GM20000 (cell line): Measurements from ENCODE around the gene FARS2.

ENCODE experiments used
- DNase-seq: peaks from one replicate; pipeline ENCODE4 v3.0.0; 2012; ENCODE audit warnings: low spot score
- TF ChIP-seq, protein P1 (sequence below): IDR thresholded peaks from 2 replicates; pipeline ENCODE4 v1.5.1; 2012; ENCODE audit warnings: mild to moderate bottlenecking, control low read depth; ENCODE audit errors: extremely low read depth, missing control alignments

FARS2 gene

GRCh38 chr6:5388326-5388725 lies 127.0 kb downstream of the FARS2 start:
- TF ChIP-seq, protein P1, sequence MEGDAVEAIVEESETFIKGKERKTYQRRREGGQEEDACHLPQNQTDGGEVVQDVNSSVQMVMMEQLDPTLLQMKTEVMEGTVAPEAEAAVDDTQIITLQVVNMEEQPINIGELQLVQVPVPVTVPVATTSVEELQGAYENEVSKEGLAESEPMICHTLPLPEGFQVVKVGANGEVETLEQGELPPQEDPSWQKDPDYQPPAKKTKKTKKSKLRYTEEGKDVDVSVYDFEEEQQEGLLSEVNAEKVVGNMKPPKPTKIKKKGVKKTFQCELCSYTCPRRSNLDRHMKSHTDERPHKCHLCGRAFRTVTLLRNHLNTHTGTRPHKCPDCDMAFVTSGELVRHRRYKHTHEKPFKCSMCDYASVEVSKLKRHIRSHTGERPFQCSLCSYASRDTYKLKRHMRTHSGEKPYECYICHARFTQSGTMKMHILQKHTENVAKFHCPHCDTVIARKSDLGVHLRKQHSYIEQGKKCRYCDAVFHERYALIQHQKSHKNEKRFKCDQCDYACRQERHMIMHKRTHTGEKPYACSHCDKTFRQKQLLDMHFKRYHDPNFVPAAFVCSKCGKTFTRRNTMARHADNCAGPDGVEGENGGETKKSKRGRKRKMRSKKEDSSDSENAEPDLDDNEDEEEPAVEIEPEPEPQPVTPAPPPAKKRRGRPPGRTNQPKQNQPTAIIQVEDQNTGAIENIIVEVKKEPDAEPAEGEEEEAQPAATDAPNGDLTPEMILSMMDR = no peak
- no peak for DNase-seq

GRCh38 chr6:5389086-5389745 lies 127.9 kb downstream of the FARS2 start:
- no peak for DNase-seq
- TF ChIP-seq, protein P1 = no peak

DNA sequence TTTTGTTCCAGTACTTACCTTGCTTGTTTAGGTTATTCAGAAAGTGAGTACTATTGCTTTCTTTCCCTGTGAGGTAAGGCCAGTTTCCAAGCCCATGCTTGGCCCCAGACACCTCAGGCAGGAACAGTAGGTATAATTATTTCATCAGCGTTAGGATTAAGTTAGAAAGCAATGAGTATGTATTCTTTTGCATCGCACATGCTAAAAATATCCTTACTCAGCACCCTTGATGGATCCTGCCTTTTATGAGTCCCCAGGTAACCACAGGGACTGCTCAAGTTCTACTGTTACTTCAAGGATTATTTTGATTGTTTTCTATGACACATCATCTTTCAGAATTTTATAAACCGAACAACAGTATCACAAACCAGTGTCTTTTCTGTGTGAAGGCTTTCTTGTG lies 128.9 kb downstream of the FARS2 start:
- TF ChIP-seq, protein P1 = no peak
- no peak for DNase-seq

DNA sequence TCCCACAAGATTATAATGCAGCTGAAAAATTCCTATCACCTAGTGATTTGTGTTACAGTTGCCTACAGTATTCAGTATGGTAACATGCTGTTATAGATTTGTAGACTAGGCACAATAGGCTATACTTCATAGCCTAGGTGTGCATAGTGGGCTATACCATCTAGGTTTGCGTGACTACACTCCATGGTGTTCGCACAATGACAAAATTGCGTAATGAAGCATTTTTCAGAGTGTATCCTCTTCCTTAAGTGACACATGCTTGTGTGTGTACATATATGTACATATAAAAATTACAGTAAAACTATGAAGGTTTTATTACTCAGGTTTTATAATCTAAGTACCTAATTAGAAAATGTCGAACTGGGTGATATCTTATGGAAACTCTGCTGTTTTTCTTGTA lies 133.0 kb downstream of the FARS2 start:
- TF ChIP-seq, protein P1 = no peak
- DNase-seq = no peak

GRCh38 chr6:5395719-5396118 lies 134.4 kb downstream of the FARS2 start:
- TF ChIP-seq, protein P1 = no peak
- DNase-seq = no peak

GRCh38 chr6:5398530-5398929 lies 137.2 kb downstream of the FARS2 start:
- TF ChIP-seq, protein P1 = no peak
- peak; percentile 25 for DNase-seq

DNA sequence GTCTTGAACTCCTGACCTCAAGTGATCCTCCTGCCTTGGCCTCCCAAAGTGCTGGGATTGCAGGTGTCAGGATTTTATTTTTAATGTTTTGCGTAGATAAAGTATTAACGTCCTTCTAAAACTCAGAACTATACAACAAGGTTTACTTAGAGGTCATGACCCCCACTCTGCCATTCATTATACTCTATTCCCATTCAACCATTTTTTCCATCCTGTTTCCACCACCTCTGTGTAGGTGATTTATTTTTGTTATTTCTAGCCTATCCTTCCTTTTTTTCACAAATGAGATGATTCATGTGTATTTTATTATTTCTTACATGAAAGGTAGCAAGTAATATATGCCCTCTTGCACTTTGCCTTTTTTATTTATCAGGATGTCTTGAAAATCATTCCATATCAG lies 138.1 kb downstream of the FARS2 start:
- TF ChIP-seq, protein P1 = no peak
- no peak for DNase-seq
